HepG2 (cell line): ENCODE measurements around the gene MTA1. TPM values are rescaled to one million over a fixed set of nuclear protein-coding genes. Genes with fewer than 3 reads are reported as not detected.

Source experiments
- AKNA ChIP-seq: sonication (generic); formaldehyde crosslinking; IDR thresholded peaks from 2 replicates; pipeline ENCODE4 v1.4.0; 2020; ENCODE audit warnings: missing genetic modification reagents, borderline replicate concordance
- SALL1 ChIP-seq: sonication (generic); formaldehyde crosslinking; IDR thresholded peaks from 2 replicates; pipeline ENCODE4 v1.8.0; 2022; ENCODE audit warnings: mild to moderate bottlenecking, missing genetic modification reagents
- ZNF296 ChIP-seq: sonication (generic); formaldehyde crosslinking; conservative IDR thresholded peaks from 2 replicates; pipeline ENCODE4 v1.5.0; 2020; ENCODE audit warnings: mild to moderate bottlenecking, missing genetic modification reagents
- ZNF496 ChIP-seq: sonication (generic); formaldehyde crosslinking; IDR thresholded peaks from 2 replicates; pipeline ENCODE4 v1.8.1; 2023; ENCODE audit warnings: mild to moderate bottlenecking, moderate library complexity, missing genetic modification reagents; ENCODE audit not compliant: insufficient replicate concordance
- polyA plus RNA-seq, 8 experiments: library from polyadenylated mRNA; depleted of rRNA in 3 of 8; stranded (reverse) in 7 of 8; unstranded in 1 of 8; fragments of >200 nt; fragmentation: Illumina TruSeq in 4 of 8; extraction: Trizol in 4 of 8; gene quantifications; 2 replicates each; pipeline versions ENCODE4 v1.2.1 to v1.2.3, GENCODE V29; 2011 to 2016; ENCODE audit warnings: low read depth in 4 of 8, missing spikeins in 1 of 8, mixed read lengths in 1 of 8; ENCODE audit not compliant: insufficient read depth in 1 of 8
- total RNA-seq, 5 experiments: library from RNA; depleted of rRNA; stranded (reverse); fragments of >200 nt; fragmentation: Illumina TruSeq; extraction: Trizol; gene quantifications; 2 replicates each; pipeline ENCODE4 v1.2.3, GENCODE V29; 2016; ENCODE audit warnings: low read depth in 1 of 5
- TF ChIP-seq, protein P1 (sequence below): sonication (generic); formaldehyde crosslinking; IDR thresholded peaks from 2 replicates; pipeline ENCODE4 v1.4.0; 2020; ENCODE audit warnings: missing genetic modification reagents
- TF ChIP-seq, protein P2 (sequence below): sonication (generic); formaldehyde crosslinking; IDR thresholded peaks from 2 replicates; pipeline ENCODE4 v1.5.0; 2020; ENCODE audit warnings: mild to moderate bottlenecking, missing genetic modification reagents, borderline replicate concordance

The MTA1 gene
- total and polyA plus RNA-seq, 2 of the 13 experiments (the other 11 are each of a cell fraction or from before 2014, with no cell fraction given) = 35.2 to 85.8 TPM

DNA sequence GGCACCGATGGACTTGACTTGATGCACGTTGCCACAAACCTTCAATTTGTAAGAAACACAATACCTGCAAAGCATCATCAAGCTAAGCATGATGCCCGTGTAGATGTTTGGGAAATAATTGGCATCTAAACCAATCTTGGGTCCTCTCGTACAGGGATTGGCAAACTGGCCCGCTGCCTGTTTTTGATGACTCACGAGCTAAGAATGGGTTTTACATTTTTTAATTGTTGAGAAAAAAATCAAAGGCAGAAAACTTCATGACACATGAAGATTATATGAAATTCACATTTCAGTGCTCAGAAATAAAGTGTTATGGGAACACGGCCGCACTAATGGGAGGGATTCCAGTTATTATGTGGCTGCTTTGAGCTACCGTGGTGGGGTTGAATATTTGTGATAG is 10.9 kb downstream of the MTA1 start (continued):
- TF ChIP-seq, protein P1, sequence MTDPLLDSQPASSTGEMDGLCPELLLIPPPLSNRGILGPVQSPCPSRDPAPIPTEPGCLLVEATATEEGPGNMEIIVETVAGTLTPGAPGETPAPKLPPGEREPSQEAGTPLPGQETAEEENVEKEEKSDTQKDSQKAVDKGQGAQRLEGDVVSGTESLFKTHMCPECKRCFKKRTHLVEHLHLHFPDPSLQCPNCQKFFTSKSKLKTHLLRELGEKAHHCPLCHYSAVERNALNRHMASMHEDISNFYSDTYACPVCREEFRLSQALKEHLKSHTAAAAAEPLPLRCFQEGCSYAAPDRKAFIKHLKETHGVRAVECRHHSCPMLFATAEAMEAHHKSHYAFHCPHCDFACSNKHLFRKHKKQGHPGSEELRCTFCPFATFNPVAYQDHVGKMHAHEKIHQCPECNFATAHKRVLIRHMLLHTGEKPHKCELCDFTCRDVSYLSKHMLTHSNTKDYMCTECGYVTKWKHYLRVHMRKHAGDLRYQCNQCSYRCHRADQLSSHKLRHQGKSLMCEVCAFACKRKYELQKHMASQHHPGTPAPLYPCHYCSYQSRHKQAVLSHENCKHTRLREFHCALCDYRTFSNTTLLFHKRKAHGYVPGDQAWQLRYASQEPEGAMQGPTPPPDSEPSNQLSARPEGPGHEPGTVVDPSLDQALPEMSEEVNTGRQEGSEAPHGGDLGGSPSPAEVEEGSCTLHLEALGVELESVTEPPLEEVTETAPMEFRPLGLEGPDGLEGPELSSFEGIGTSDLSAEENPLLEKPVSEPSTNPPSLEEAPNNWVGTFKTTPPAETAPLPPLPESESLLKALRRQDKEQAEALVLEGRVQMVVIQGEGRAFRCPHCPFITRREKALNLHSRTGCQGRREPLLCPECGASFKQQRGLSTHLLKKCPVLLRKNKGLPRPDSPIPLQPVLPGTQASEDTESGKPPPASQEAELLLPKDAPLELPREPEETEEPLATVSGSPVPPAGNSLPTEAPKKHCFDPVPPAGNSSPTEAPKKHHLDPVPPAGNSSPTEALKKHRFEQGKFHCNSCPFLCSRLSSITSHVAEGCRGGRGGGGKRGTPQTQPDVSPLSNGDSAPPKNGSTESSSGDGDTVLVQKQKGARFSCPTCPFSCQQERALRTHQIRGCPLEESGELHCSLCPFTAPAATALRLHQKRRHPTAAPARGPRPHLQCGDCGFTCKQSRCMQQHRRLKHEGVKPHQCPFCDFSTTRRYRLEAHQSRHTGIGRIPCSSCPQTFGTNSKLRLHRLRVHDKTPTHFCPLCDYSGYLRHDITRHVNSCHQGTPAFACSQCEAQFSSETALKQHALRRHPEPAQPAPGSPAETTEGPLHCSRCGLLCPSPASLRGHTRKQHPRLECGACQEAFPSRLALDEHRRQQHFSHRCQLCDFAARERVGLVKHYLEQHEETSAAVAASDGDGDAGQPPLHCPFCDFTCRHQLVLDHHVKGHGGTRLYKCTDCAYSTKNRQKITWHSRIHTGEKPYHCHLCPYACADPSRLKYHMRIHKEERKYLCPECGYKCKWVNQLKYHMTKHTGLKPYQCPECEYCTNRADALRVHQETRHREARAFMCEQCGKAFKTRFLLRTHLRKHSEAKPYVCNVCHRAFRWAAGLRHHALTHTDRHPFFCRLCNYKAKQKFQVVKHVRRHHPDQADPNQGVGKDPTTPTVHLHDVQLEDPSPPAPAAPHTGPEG (CRISPR knock-in tag) = no peak
- TF ChIP-seq ZNF296 (CRISPR knock-in tag) (no peak), AKNA (CRISPR knock-in tag) (no peak), SALL1 (CRISPR knock-in tag) (no peak), ZNF496 (CRISPR knock-in tag) (no peak)
- TF ChIP-seq, protein P2, sequence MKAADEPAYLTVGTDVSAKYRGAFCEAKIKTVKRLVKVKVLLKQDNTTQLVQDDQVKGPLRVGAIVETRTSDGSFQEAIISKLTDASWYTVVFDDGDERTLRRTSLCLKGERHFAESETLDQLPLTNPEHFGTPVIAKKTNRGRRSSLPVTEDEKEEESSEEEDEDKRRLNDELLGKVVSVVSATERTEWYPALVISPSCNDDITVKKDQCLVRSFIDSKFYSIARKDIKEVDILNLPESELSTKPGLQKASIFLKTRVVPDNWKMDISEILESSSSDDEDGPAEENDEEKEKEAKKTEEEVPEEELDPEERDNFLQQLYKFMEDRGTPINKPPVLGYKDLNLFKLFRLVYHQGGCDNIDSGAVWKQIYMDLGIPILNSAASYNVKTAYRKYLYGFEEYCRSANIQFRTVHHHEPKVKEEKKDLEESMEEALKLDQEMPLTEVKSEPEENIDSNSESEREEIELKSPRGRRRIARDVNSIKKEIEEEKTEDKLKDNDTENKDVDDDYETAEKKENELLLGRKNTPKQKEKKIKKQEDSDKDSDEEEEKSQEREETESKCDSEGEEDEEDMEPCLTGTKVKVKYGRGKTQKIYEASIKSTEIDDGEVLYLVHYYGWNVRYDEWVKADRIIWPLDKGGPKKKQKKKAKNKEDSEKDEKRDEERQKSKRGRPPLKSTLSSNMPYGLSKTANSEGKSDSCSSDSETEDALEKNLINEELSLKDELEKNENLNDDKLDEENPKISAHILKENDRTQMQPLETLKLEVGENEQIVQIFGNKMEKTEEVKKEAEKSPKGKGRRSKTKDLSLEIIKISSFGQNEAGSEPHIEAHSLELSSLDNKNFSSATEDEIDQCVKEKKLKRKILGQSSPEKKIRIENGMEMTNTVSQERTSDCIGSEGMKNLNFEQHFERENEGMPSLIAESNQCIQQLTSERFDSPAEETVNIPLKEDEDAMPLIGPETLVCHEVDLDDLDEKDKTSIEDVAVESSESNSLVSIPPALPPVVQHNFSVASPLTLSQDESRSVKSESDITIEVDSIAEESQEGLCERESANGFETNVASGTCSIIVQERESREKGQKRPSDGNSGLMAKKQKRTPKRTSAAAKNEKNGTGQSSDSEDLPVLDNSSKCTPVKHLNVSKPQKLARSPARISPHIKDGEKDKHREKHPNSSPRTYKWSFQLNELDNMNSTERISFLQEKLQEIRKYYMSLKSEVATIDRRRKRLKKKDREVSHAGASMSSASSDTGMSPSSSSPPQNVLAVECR (CRISPR knock-in tag) = no peak
